HL-60/S4 treated with retinoic acid at 250 ng/mL for 4 days and 3 days (cell line): ENCODE data around the gene CLVS2.

Experiments
- in situ Hi-C: fragments of 300-500 bp; cut with MboI; formaldehyde crosslinking; loops from 2 replicates; pipeline ENCODE4 v1.7.0; 2022; ENCODE audit warnings: low sequenced_read_pairs

Gene CLVS2, protein sequence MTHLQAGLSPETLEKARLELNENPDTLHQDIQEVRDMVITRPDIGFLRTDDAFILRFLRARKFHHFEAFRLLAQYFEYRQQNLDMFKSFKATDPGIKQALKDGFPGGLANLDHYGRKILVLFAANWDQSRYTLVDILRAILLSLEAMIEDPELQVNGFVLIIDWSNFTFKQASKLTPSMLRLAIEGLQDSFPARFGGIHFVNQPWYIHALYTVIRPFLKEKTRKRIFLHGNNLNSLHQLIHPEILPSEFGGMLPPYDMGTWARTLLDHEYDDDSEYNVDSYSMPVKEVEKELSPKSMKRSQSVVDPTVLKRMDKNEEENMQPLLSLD

DNA sequence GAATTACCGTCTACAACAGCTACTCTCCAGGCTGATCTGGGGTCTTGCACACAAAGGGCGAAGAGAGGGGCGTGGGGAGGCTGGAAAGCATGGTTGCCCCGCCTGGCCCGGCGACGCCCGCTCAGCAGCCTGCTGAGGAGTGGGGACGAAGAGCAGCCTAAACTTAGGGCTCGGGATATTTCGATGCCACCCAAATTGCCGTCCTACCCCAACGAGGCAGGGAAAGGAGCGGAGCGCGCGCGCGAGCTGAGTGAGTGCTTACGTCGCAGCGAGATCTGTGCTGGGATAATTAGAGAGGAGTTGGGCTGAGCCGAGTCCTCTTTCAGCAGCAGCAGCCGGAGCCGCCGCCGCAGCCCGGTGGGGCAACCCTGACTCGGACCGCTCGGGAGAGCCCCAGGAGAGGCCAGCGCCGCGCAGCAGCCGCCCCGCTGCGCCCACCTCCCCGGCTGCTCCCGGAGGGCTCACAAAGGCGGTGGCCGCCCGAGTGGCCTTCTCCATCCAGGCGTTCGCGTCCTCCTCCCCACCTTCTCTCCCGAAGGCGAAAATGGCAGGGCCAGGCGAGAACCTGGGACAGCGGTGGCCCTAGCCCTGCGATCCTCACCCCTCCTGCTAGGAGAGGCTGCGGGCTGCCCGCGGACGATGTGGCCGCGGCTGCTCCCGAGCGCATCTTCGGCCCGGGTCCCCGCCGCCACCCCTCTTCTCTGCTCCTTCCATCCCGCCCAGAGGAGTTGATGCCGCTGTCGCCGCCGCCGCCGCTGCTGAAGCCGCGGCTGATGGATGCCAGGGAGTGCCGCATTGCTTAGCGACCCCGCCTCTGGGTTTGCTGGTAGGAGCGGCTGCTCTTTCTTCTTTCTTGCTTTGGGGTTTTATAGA is at the start of gene CLVS2:
Gene CLVS2, plus strand, starts transcription at position 315 of the 873 bp plus-strand sequence. CDS start 1,543 bp downstream, outside the sequence.
- in situ Hi-C loops, result no loop called here

- in situ Hi-C loops, result no loop called here
These were observed 48.7 kb upstream of the CLVS2 start for GRCh38 chr6:122947355-122947754.

DNA sequence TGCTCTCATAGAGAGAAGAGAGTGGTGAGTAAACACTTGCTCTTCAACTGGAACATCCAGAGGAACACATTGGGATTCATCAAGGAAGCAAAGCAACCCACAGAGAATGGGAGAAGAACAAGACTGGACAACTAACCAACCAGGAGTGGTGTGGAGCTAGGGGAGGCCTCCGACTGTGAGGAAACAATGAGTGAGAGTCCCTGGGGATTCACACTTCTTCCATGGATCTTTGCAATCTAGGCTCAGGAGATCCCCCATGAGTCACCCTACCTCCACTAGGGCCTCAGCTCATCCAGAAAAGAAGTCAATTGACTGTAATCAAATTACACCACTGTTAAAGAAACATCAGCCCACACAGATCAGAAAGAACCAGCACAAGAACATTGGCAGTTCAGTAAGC is 42.3 kb upstream of the CLVS2 start:
- in situ Hi-C loops, result no loop called here

GRCh38 chr6:122956376-122956775 is 39.7 kb upstream of the CLVS2 start:
- in situ Hi-C loops, result no loop called here

DNA sequence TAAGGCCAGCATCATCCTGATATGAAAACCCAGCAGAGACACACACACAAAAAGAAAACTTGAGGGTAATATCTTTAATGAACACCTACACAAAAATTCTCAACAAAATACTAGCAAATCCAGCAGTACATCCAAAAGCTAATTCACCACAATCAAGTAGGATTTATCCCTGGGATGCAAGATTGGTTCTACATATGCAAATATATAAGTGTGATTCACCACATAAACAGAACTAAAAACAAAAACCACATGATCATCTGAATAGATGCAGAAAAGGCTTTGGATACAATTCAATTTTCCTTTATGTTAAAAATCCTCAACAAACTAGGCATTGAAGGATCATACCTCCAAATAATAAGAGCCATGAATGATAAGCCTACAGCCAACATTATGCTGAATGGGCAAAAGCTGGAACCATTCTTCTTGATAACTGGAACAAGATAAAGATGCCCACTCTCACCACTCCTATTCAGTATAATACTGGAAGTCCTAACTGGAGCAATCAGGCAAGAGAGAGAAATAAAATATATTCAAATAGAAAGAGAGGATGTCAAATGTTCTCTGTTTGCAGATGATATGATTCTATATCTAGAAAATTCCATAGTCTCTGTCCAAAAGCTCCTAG is 33.9 kb upstream of the CLVS2 start:
- in situ Hi-C loops, result no loop called here

DNA sequence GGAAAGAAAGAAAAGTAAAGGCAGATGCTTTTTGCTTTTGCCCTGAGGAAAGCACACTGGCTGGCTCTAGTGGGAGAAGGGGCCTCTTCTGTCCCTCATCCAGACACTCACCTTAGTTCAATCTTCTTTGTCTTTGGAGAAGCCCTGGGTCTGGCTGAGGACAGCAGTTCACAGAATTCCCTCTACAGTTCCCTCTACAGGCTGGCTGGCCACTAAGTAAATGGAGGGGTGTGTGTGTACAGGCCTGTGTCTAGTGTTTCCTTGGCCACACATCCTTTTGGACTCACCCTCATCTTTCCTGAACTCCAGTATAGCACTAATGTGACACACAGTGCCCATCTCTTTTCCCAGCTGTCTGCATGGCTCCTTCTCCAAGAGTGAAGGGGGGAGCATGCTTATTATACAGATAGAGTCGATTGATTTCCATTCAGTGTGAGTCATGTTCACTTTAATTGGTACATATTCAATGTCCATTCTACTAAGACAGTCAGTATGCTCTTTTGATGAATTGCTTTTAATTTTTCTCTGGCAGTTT is 26.0 kb upstream of the CLVS2 start:
- in situ Hi-C loops, result no loop called here

DNA sequence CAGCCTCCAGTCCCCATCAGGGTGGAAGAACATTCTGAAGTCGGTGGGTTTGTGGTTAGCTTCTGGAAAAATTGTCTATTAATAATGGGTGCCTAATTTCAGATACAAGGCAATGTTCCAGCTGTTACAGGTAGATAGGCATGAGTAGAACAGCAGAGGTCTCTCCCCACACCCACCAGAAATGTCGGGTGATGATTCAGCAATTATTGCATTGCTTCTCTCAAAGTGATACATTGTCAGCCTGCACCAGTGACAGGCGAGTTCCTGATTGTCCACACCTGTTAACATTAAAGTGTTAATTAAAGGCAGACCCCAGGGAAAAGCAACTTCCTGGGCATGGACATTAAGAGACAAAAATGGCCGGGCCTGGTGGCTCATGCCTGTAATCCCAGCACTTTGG is 18.9 kb upstream of the CLVS2 start:
- in situ Hi-C loops, result no loop called here

DNA sequence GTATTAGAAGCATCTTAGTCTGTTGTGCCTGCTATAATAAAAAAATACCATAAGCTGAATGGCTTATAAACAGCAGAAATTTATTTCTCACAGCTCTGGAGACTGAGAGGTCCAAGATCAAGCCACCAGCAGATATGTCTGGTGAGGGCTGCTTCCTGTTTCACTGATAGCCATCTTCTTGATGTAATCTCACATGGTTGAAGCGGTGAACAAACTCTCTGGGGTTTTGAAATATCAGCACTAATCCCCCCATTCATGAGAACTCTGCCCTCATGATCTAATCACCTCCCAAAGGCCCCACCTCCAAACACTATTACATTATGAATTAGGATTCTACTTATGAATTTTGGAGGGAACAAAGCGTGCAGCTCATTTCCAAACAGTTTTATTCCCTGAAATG is 11.6 kb upstream of the CLVS2 start:
- in situ Hi-C loops, result no loop called here

GRCh38 chr6:122994256-122994655 is 1.8 kb upstream of the CLVS2 start:
- in situ Hi-C loops, result no loop called here

DNA sequence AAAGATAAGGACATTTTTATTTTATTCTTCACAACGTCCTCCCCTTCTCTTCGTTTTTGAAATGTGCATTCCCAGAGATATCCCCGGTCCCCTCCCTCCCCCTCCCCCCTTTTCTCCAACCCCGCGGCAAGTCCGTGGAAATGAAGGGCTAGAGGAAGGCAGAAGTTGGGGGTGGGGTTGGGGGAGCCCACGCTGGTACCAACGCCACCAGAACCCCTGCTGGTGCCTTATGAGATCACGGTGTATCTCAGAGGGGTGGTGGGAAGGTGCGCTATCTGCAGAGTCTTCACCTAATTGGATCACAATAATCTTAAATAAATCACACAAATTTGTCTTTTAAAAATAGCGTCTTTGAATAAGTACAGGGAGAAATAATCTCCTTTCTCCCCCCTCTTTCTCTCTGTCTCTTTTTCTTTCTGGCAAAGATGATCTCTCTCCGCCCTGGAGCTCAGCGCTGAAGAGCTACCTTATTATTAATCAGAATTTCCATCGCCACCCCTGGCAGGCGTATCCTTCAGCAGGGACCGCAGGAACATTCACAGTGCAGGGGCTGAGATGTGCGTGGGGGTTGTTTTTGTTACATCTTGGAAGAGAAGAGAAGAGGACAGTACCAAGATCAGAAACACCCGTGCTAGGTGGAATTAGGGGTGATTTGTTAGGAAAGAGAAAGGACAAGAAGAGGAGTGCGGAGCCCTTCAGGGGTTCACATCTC is 915 bp downstream of the CLVS2 start:
- in situ Hi-C loops, result no loop called here

- in situ Hi-C loops, result no loop called here
These were observed 1.6 kb downstream of the CLVS2 start for GRCh38 chr6:122997541-122998150.

DNA sequence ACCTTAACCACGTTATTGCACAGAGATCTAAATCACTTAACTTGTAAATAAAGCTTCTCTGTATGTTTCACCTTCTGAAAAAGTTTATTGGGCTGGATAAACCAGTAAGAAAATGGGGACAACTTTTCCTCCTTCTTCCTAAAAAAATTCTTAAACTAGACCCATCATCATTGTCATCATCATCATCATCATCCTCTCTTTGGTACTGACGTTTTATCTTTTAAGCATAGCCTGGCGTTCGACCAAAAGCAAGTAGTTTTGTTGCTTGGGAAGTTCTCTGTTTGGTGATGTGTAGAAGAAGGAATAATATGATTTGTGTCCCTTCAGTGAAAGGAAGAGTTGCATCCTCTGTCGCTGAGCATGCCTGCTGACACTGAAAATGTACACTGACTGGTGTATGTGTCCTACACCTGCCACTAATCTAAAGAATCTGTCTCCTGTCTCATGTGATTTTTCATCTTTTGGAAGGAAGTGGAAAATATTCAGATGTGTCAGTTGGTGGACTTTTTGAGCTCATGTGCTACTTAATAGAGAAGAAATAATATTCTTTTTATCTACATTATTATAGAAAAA is 2.5 kb downstream of the CLVS2 start:
- in situ Hi-C loops, result no loop called here

DNA sequence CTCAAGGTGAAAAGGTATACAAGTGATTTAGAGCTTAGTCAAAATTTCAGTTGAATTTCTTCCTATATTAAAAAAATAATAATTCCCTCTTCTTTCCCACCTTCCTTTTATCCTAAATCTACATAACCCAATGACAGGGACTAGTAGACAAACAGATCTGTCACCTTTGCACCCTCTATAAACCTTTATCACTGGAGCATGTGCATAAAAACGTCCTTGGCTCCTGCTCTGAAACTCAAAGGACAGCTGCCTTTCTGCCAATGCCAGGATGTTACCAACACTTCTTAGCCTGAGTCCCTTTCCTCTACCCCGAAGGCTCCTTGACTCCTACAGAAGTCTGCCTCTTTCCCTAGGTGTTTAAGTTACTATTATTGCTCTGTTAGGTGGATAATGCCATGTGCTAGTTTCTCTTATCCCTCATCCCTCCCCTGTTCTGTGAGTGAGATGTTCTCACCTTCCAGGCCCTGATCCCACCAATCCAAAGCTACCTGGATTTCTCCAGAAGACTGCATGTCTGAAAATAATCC is 4.3 kb downstream of the CLVS2 start:
- in situ Hi-C loops, result no loop called here

DNA sequence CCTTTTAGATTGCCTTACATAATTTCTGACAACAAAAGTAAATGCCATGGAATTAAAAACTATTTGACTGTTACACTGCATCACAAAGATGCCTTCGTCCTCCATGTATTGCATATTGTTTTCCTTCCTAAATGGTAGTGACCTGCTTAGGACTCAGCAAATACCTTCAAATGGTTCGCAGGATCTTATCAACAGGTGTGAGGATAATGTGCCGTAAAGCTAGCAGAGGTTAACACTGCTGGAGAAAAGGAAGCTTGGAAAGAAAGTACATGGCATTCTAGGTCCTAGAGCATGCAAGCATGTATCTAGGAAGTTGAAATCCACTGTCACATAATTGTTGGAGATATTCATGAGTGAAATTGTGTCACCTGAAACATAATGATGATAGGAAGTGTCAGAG is 5.5 kb downstream of the CLVS2 start:
- in situ Hi-C loops, result no loop called here

GRCh38 chr6:123007885-123008284 is 11.8 kb downstream of the CLVS2 start:
- in situ Hi-C loops, result no loop called here

- in situ Hi-C loops, result no loop called here
These were observed 13.0 kb downstream of the CLVS2 start for GRCh38 chr6:123009059-123009458.

DNA sequence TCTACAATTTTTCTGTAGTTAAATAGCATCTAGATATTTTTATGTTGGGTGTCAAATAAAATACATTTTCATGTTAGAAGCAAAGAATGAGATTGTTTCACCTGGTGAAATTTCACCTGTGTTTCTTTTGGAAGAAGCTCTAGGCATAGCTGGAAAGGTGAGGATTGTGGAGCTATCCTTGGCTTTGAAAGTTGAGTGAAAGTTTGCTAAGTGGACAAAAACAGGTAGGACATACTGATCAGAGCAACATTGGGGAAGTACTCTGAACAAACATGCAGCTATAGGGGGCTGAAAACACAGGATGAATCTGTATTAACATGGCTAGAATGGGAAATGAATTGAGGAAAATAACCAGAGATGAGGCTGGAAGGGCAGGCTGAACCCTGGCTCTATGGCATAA is 18.8 kb downstream of the CLVS2 start:
- in situ Hi-C loops, result no loop called here

- in situ Hi-C loops, result no loop called here
These were observed 20.5 kb downstream of the CLVS2 start for GRCh38 chr6:123016431-123017103.

- in situ Hi-C loops, result no loop called here
These were observed 21.2 kb downstream of the CLVS2 start for GRCh38 chr6:123017104-123017682.
